ENCODE results near the gene VARS2. TPM values are rescaled to one million over a fixed set of nuclear protein-coding genes. Genes with fewer than 3 reads are reported as not detected.
"Not testable (repeated sequence)": the region's sequence is repeated elsewhere in the genome, so short reads cannot be mapped to it uniquely, and the experiment has no call there.

The VARS2 gene
- total and polyA plus RNA-seq, 2 experiments from 2014 or later = 21.6 to 36.9 TPM

DNA sequence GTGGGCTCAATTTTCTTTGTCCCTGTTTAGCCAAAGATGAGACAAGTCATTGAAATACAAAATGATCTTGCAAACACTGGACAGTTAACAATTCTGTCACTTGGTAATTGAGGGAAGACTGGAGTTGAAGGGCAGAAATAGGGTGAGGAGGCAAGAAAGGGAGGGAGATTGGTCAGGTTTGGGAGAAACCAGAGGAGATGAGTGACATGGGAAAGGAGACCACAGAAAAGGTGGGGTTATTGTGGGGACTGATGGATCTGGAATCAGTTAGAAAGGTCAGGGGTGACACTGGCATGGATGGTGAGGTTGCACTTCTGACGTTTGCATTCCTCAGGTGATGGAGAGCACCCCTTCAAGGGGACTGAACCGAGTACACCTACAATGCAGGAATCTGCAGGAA, 5.3 kb upstream of the VARS2 start:
- H2AFZ ChIP-seq = peak overlapping the region; percentile 99
- TF ChIP-seq, protein P1, sequence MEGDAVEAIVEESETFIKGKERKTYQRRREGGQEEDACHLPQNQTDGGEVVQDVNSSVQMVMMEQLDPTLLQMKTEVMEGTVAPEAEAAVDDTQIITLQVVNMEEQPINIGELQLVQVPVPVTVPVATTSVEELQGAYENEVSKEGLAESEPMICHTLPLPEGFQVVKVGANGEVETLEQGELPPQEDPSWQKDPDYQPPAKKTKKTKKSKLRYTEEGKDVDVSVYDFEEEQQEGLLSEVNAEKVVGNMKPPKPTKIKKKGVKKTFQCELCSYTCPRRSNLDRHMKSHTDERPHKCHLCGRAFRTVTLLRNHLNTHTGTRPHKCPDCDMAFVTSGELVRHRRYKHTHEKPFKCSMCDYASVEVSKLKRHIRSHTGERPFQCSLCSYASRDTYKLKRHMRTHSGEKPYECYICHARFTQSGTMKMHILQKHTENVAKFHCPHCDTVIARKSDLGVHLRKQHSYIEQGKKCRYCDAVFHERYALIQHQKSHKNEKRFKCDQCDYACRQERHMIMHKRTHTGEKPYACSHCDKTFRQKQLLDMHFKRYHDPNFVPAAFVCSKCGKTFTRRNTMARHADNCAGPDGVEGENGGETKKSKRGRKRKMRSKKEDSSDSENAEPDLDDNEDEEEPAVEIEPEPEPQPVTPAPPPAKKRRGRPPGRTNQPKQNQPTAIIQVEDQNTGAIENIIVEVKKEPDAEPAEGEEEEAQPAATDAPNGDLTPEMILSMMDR (IDR thresholded peaks at IDR 0.05; ENCODE audit: poor library complexity) = no peak
- no peak for TF ChIP-seq EZH2 (IDR thresholded peaks at IDR 0.05; ENCODE audit: borderline replicate concordance)
- no peak for TF ChIP-seq EZH2phosphoT487 (IDR thresholded peaks at IDR 0.05; ENCODE audit: low read depth, severe bottlenecking, unreplicated experiment)
- no peaks in the 10 kb centered on the region for H3K36me3 ChIP-seq (replicated peaks; ENCODE audit: insufficient read depth, low read depth)
- WGBS (ENCODE audit: low lambda C conversion rate, missing lambda C conversion rate) = 40% methylated on average over 2 of the region's 2 CpGs
- no peaks in the 10 kb centered on the region for H3K9me2 ChIP-seq (replicated peaks; ENCODE audit: insufficient read depth)
- H3K4me2 ChIP-seq = peak overlapping the region; percentile 92
- H3K79me2 ChIP-seq = peaks cover 13% of the 10 kb centered on the region
- peak overlapping the region; percentile 85 for H3K27ac ChIP-seq
- H3K4me3 ChIP-seq = peak overlapping the region; percentile 99
- H4K20me1 ChIP-seq (ENCODE audit: insufficient read depth, poor library complexity, severe bottlenecking) = no peaks in the 10 kb centered on the region
- H3K27me3 ChIP-seq = no peaks in the 10 kb centered on the region
- peaks cover 6% of the 10 kb centered on the region for H3K4me1 ChIP-seq (ENCODE audit: insufficient read depth)
- DNase-seq (ENCODE audit: low spot score) = no peak
- no peaks in the 10 kb centered on the region for H3K9me3 ChIP-seq (ENCODE audit: low read depth)

DNA sequence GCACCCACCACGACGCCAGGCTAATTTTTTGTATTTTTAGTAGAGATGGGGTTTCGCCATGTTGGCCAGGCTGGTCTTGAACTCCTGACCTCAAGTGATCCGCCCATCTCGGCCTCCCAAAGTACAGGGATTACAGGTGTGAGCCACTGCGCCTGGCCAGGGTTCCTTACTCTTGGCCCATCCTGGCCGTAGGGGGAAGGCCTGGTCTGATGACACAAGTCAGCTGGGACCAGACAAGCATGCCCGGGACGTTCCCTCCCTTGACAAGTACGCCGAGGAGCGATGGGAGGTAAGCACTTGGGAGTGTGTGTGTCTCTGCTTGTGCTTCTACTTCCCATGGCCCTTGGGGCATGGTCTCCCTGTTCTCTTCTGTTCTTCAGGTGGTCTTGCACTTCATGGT, 3.6 kb upstream of the VARS2 start:
- H3K4me2 ChIP-seq; H3K9me2 ChIP-seq (replicated peaks; ENCODE audit: insufficient read depth); H3K27ac ChIP-seq; H2AFZ ChIP-seq; H3K9me3 ChIP-seq (ENCODE audit: low read depth); H3K27me3 ChIP-seq; DNase-seq (ENCODE audit: low spot score); H3K4me3 ChIP-seq; H4K20me1 ChIP-seq (ENCODE audit: insufficient read depth, poor library complexity, severe bottlenecking); H3K36me3 ChIP-seq (replicated peaks; ENCODE audit: insufficient read depth, low read depth): not testable (repeated sequence)
- Histone ChIP-seq H3K79me2 (peaks cover 13% of the 10 kb centered on the region), H3K4me1 (ENCODE audit: insufficient read depth) (peaks cover 16% of the 10 kb centered on the region)
- 92% methylated on average over 12 of the region's 12 CpGs for WGBS (ENCODE audit: low lambda C conversion rate, missing lambda C conversion rate)

DNA sequence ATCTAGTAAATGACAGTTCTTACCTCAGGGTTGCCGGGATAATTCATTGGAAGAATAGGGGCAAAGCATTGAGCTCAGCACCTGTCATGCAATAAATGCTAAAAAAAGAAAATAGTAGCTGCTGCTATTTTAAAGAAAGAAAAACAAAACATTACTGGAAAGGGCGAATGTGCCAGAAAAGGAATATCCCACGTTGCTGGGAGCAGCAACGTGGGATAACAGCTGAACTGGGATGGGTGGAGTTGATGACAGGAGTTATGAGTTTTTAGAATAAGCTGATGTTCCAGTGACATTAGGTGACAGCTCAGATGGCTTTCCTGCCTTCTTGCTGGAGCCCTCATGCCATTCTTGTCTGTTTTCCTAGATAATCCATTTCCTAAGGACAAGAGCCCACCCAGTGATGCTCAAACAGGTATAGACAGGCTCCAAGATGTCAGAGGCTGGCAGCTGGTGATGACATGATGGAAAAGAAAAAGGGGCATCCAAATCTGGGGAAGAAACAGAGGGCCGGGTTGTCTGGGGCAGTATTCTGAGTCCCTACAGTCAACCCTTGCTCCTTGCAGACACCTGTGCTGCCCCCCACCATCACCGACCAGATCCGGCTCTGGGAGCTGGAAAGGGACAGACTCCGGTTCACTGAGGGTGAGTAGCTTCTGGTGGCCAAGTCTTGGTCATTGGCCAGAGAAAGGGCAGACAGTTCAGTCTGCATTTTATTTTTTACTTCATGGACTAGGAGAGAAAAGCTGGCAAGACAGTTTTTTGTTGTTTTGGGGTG, 1.1 kb upstream of the VARS2 start:
- Histone ChIP-seq H3K36me3 (replicated peaks; ENCODE audit: insufficient read depth, low read depth) (no peaks in the 10 kb centered on the region), H3K9me3 (ENCODE audit: low read depth) (no peaks in the 10 kb centered on the region), H3K79me2 (peaks cover 13% of the 10 kb centered on the region), H3K4me2 (peak overlapping the region; percentile 84), H3K9me2 (replicated peaks; ENCODE audit: insufficient read depth) (no peaks in the 10 kb centered on the region), H2AFZ (peak overlapping the region; percentile 44), H4K20me1 (ENCODE audit: insufficient read depth, poor library complexity, severe bottlenecking) (no peaks in the 10 kb centered on the region), H3K4me3 (no peak overlapping the region), H3K4me1 (ENCODE audit: insufficient read depth) (peaks cover 19% of the 10 kb centered on the region), H3K27ac (peak overlapping the region; percentile 82), H3K27me3 (no peaks in the 10 kb centered on the region)
- no peak for DNase-seq (ENCODE audit: low spot score)
- no peak for TF ChIP-seq EZH2phosphoT487 (IDR thresholded peaks at IDR 0.05; ENCODE audit: low read depth, severe bottlenecking, unreplicated experiment)
- TF ChIP-seq EZH2 (IDR thresholded peaks at IDR 0.05; ENCODE audit: borderline replicate concordance) = no peak
- TF ChIP-seq, protein P1 (IDR thresholded peaks at IDR 0.05; ENCODE audit: poor library complexity) = no peak
- 91% methylated on average over 8 of the region's 8 CpGs for WGBS (ENCODE audit: low lambda C conversion rate, missing lambda C conversion rate)

DNA sequence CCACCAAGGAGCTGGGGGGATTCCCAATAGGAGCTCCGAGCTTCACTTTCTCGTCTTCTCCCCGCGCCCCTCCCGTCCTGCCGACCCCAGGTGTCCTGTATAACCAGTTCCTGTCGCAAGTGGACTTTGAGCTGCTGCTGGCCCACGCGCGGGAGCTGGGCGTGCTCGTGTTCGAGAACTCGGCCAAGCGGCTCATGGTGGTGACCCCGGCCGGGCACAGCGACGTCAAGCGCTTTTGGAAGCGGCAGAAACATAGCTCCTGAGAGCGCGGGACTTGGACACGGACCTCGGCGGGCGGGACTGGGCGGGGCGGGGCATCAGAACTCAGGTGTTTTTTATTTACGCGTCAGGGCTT, 340 bp upstream of the VARS2 start:
- peaks cover 9% of the 10 kb centered on the region for H3K79me2 ChIP-seq
- H3K9me2 ChIP-seq (replicated peaks; ENCODE audit: insufficient read depth) = no peaks in the 10 kb centered on the region
- no peak for DNase-seq (ENCODE audit: low spot score)
- H3K9me3 ChIP-seq (ENCODE audit: low read depth) = no peaks in the 10 kb centered on the region
- no peak overlapping the region for H3K4me3 ChIP-seq
- H2AFZ ChIP-seq = peak overlapping the region; percentile 44
- TF ChIP-seq, protein P1 (IDR thresholded peaks at IDR 0.05; ENCODE audit: poor library complexity) = no peak
- TF ChIP-seq EZH2phosphoT487 (IDR thresholded peaks at IDR 0.05; ENCODE audit: low read depth, severe bottlenecking, unreplicated experiment) (no peak), EZH2 (IDR thresholded peaks at IDR 0.05; ENCODE audit: borderline replicate concordance) (no peak)
- peak overlapping the region; percentile 82 for H3K27ac ChIP-seq
- 9% methylated on average over 31 of the region's 31 CpGs for WGBS (ENCODE audit: low lambda C conversion rate, missing lambda C conversion rate)
- H3K36me3 ChIP-seq (replicated peaks; ENCODE audit: insufficient read depth, low read depth) = no peaks in the 10 kb centered on the region
- H3K27me3 ChIP-seq = no peaks in the 10 kb centered on the region
- H3K4me1 ChIP-seq (ENCODE audit: insufficient read depth) = peaks cover 18% of the 10 kb centered on the region
- H4K20me1 ChIP-seq (ENCODE audit: insufficient read depth, poor library complexity, severe bottlenecking) = no peaks in the 10 kb centered on the region
- peak overlapping the region; percentile 84 for H3K4me2 ChIP-seq
